Purkinje cell (primary cell): Measurements from ENCODE around the gene PYDC2. TPM values are rescaled to one million over a fixed set of nuclear protein-coding genes. Genes with fewer than 3 reads are reported as not detected.

Source experiments
- polyA plus RNA-seq: library from polyadenylated mRNA; unstranded; fragments of >200 nt; fragmentation: Nextera tagmentation; gene quantifications from 2 replicates; pipeline ENCODE4 v1.2.1, GENCODE V29; 2014

Gene PYDC2
- not detected in 2 replicates for polyA plus RNA-seq

GRCh38 chr3:191461113-191461595 lies at the start of gene PYDC2:
Gene PYDC2 (plus strand): TSS chr3:191461163. CDS start chr3:191461163, 0 bp downstream.

Other genes with a start within 250 kb of the PYDC2 start
- 18.0 and 36.0 TPM in 2 replicates for gene CCDC50, start 131.8 kb upstream of the PYDC2 start, polyA plus RNA-seq
- 1.2 and 4.6 TPM in 2 replicates for gene UTS2B, start 130.6 kb upstream of the PYDC2 start, polyA plus RNA-seq